OCI-M1 (cell line): ENCODE data around the gene PLD4.
"Not testable (repeated sequence)": the region's sequence is repeated elsewhere in the genome, so short reads cannot be mapped to it uniquely, and the experiment has no call there.

Experiments
- DNase-seq: peaks from one replicate; lab custom pipeline; 2025; lab: John Stamatoyannopoulos, UW

The PLD4 gene

GRCh38 chr14:104899781-104900180 is 24.9 kb upstream of the PLD4 start:
- no peak for DNase-seq

GRCh38 chr14:104900639-104901512 is 23.8 kb upstream of the PLD4 start:
- no peak for DNase-seq

GRCh38 chr14:104903990-104904389 is 20.7 kb upstream of the PLD4 start:
- DNase-seq: no peak

GRCh38 chr14:104904650-104905578 is 19.8 kb upstream of the PLD4 start:
- not testable (repeated sequence) for DNase-seq

- DNase-seq: not testable (repeated sequence)
Observed at GRCh38 chr14:104905579-104905933, 19.1 kb upstream of the PLD4 start.

- peak; percentile 1 for DNase-seq
Observed at GRCh38 chr14:104908303-104908702, 16.4 kb upstream of the PLD4 start.

GRCh38 chr14:104912053-104912452 is 12.6 kb upstream of the PLD4 start:
- DNase-seq: no peak

GRCh38 chr14:104913435-104913834 is 11.2 kb upstream of the PLD4 start:
- DNase-seq: no peak

GRCh38 chr14:104917116-104917515 is 7.6 kb upstream of the PLD4 start:
- no peak for DNase-seq

GRCh38 chr14:104917993-104918392 is 6.7 kb upstream of the PLD4 start:
- no peak for DNase-seq

- not testable (repeated sequence) for DNase-seq
Observed at GRCh38 chr14:104919152-104919992, 5.3 kb upstream of the PLD4 start.

- DNase-seq: no peak
Observed at GRCh38 chr14:104919993-104920315, 4.7 kb upstream of the PLD4 start.

- no peak for DNase-seq
Observed at GRCh38 chr14:104923640-104924420, 849 bp upstream of the PLD4 start.

GRCh38 chr14:104925214-104925854 is 655 bp downstream of the PLD4 start:
- no peak for DNase-seq

GRCh38 chr14:104925855-104926609 is 1.4 kb downstream of the PLD4 start:
- DNase-seq: no peak

- DNase-seq: peak; percentile 13
Observed at GRCh38 chr14:104926619-104927431, 2.1 kb downstream of the PLD4 start.

GRCh38 chr14:104927432-104927816 is 2.7 kb downstream of the PLD4 start:
- DNase-seq: no peak

GRCh38 chr14:104927901-104928300 is 3.2 kb downstream of the PLD4 start:
- no peak for DNase-seq
